Measurements from ENCODE around the gene STRN.
"Not testable (repeated sequence)": the region's sequence is repeated elsewhere in the genome, so short reads cannot be mapped to it uniquely, and the experiment has no call there.

The STRN gene

GRCh38 chr2:36904636-36905035, 61.7 kb downstream of the STRN start:
- H3K79me2 ChIP-seq (ENCODE audit: low read length), result no peaks in the 10 kb centered on the region
- no peaks in the 10 kb centered on the region for H3K36me3 ChIP-seq (replicated peaks; ENCODE audit: low read depth, low read length)
- no peak overlapping the region for H3K4me2 ChIP-seq (ENCODE audit: low read length)
- H2AFZ ChIP-seq (ENCODE audit: low read depth, low read length), result no peak overlapping the region
- TF ChIP-seq EZH2phosphoT487 (IDR thresholded peaks at IDR 0.05; ENCODE audit: low read depth), result no peak
- TF ChIP-seq CTCF (IDR thresholded peaks at IDR 0.05; ENCODE audit: low read depth, low read length), result no peak
- H3K27me3 ChIP-seq (ENCODE audit: low read depth, low read length), result no peaks in the 10 kb centered on the region
- H3K9me3 ChIP-seq (ENCODE audit: insufficient read depth, low read length), result no peaks in the 10 kb centered on the region
- H4K20me1 ChIP-seq (ENCODE audit: insufficient read depth, low read length), result no peaks in the 10 kb centered on the region
- H3K4me3 ChIP-seq (ENCODE audit: low read length), result no peak overlapping the region
- no peaks in the 10 kb centered on the region for H3K4me1 ChIP-seq (ENCODE audit: low read length)
- no peak overlapping the region for H3K27ac ChIP-seq (ENCODE audit: low read length)
- H3K9ac ChIP-seq (ENCODE audit: low read length), result no peak overlapping the region

GRCh38 chr2:36902385-36903120, 63.8 kb downstream of the STRN start:
- H3K27ac ChIP-seq (ENCODE audit: low read length), result no peak overlapping the region
- no peaks in the 10 kb centered on the region for H4K20me1 ChIP-seq (ENCODE audit: insufficient read depth, low read length)
- no peak overlapping the region for H3K9ac ChIP-seq (ENCODE audit: low read length)
- H3K4me1 ChIP-seq (ENCODE audit: low read length), result no peaks in the 10 kb centered on the region
- H3K79me2 ChIP-seq (ENCODE audit: low read length), result no peaks in the 10 kb centered on the region
- TF ChIP-seq CTCF (IDR thresholded peaks at IDR 0.05; ENCODE audit: low read depth, low read length), result no peak
- no peaks in the 10 kb centered on the region for H3K36me3 ChIP-seq (replicated peaks; ENCODE audit: low read depth, low read length)
- no peaks in the 10 kb centered on the region for H3K27me3 ChIP-seq (ENCODE audit: low read depth, low read length)
- H3K4me2 ChIP-seq (ENCODE audit: low read length), result no peak overlapping the region
- H3K9me3 ChIP-seq (ENCODE audit: insufficient read depth, low read length), result no peaks in the 10 kb centered on the region
- no peak overlapping the region for H3K4me3 ChIP-seq (ENCODE audit: low read length)
- no peak overlapping the region for H2AFZ ChIP-seq (ENCODE audit: low read depth, low read length)

GRCh38 chr2:36892805-36893204, 73.5 kb downstream of the STRN start:
- H2AFZ ChIP-seq (ENCODE audit: low read depth, low read length), result no peak overlapping the region
- H3K79me2 ChIP-seq (ENCODE audit: low read length), result no peaks in the 10 kb centered on the region
- no peaks in the 10 kb centered on the region for H4K20me1 ChIP-seq (ENCODE audit: insufficient read depth, low read length)
- H3K4me2 ChIP-seq (ENCODE audit: low read length), result no peak overlapping the region
- no peak overlapping the region for H3K27ac ChIP-seq (ENCODE audit: low read length)
- H3K27me3 ChIP-seq (ENCODE audit: low read depth, low read length), result no peaks in the 10 kb centered on the region
- TF ChIP-seq EZH2phosphoT487 (IDR thresholded peaks at IDR 0.05; ENCODE audit: low read depth) (no peak), CTCF (IDR thresholded peaks at IDR 0.05; ENCODE audit: low read depth, low read length) (no peak)
- H3K36me3 ChIP-seq (replicated peaks; ENCODE audit: low read depth, low read length), result peaks cover 3% of the 10 kb centered on the region
- no peak overlapping the region for H3K9ac ChIP-seq (ENCODE audit: low read length)
- H3K4me3 ChIP-seq (ENCODE audit: low read length), result no peak overlapping the region
- H3K4me1 ChIP-seq (ENCODE audit: low read length), result no peaks in the 10 kb centered on the region
- no peaks in the 10 kb centered on the region for H3K9me3 ChIP-seq (ENCODE audit: insufficient read depth, low read length)

GRCh38 chr2:36889795-36890194, 76.5 kb downstream of the STRN start:
- no peaks in the 10 kb centered on the region for H3K4me1 ChIP-seq (ENCODE audit: low read length)
- H3K4me3 ChIP-seq (ENCODE audit: low read length), result no peak overlapping the region
- peaks cover 5% of the 10 kb centered on the region for H3K36me3 ChIP-seq (replicated peaks; ENCODE audit: low read depth, low read length)
- H3K4me2 ChIP-seq (ENCODE audit: low read length), result no peak overlapping the region
- no peaks in the 10 kb centered on the region for H3K27me3 ChIP-seq (ENCODE audit: low read depth, low read length)
- no peak overlapping the region for H2AFZ ChIP-seq (ENCODE audit: low read depth, low read length)
- H3K9me3 ChIP-seq (ENCODE audit: insufficient read depth, low read length), result no peaks in the 10 kb centered on the region
- no peak overlapping the region for H3K27ac ChIP-seq (ENCODE audit: low read length)
- H4K20me1 ChIP-seq (ENCODE audit: insufficient read depth, low read length), result no peaks in the 10 kb centered on the region
- no peak overlapping the region for H3K9ac ChIP-seq (ENCODE audit: low read length)
- no peaks in the 10 kb centered on the region for H3K79me2 ChIP-seq (ENCODE audit: low read length)
- TF ChIP-seq EZH2phosphoT487 (IDR thresholded peaks at IDR 0.05; ENCODE audit: low read depth) (no peak), CTCF (IDR thresholded peaks at IDR 0.05; ENCODE audit: low read depth, low read length) (no peak)

GRCh38 chr2:36887095-36887494, 79.2 kb downstream of the STRN start:
- not testable (repeated sequence) for H3K36me3 ChIP-seq (replicated peaks; ENCODE audit: low read depth, low read length); H4K20me1 ChIP-seq (ENCODE audit: insufficient read depth, low read length); H3K4me2 ChIP-seq (ENCODE audit: low read length); H3K4me3 ChIP-seq (ENCODE audit: low read length); H3K27ac ChIP-seq (ENCODE audit: low read length); H3K4me1 ChIP-seq (ENCODE audit: low read length); H3K9ac ChIP-seq (ENCODE audit: low read length); H3K27me3 ChIP-seq (ENCODE audit: low read depth, low read length); H3K79me2 ChIP-seq (ENCODE audit: low read length); H3K9me3 ChIP-seq (ENCODE audit: insufficient read depth, low read length); H2AFZ ChIP-seq (ENCODE audit: low read depth, low read length)
